Neuronal stem cell (in vitro differentiated cells): Measurements from ENCODE around the gene FSHR.

Experiments
- DNase-seq: peaks from one replicate; pipeline ENCODE4 v3.0.0-alpha.2; 2013; ENCODE audit warnings: low spot score
- H2AFZ ChIP-seq: one replicate; pipeline ENCODE4 v1.6.1; 2013; ENCODE audit warnings: mild to moderate bottlenecking, low read length, inconsistent platforms
- H2AK5ac ChIP-seq: 2 replicates; pipeline ENCODE4 v1.6.1; 2013; ENCODE audit warnings: low read depth, mild to moderate bottlenecking, inconsistent platforms, low read length, moderate library complexity, mixed read lengths
- H2BK120ac ChIP-seq: 2 replicates; pipeline ENCODE4 v1.6.1; 2013; ENCODE audit warnings: low read depth, mild to moderate bottlenecking, inconsistent platforms, low read length, moderate library complexity, mixed read lengths
- H2BK12ac ChIP-seq: one replicate; pipeline ENCODE4 v1.6.1; 2013; ENCODE audit warnings: low read length, inconsistent platforms
- H2BK15ac ChIP-seq: 2 replicates; pipeline ENCODE4 v1.6.1; 2013; ENCODE audit warnings: mild to moderate bottlenecking, low read length, inconsistent platforms, mixed read lengths
- H2BK5ac ChIP-seq: one replicate; pipeline ENCODE4 v1.6.1; 2013; ENCODE audit warnings: inconsistent platforms, mild to moderate bottlenecking, low read length, moderate library complexity
- H3K14ac ChIP-seq: one replicate; pipeline ENCODE4 v1.6.1; 2013; ENCODE audit warnings: low read length, inconsistent platforms
- H3K18ac ChIP-seq: 2 replicates; pipeline ENCODE4 v1.6.1; 2013; ENCODE audit warnings: low read length, inconsistent platforms
- H3K23ac ChIP-seq: 2 replicates; pipeline ENCODE4 v1.6.1; 2013; ENCODE audit warnings: low read depth, mild to moderate bottlenecking, mixed read lengths, low read length, inconsistent platforms; ENCODE audit not compliant: poor library complexity
- H3K27ac ChIP-seq: replicated peaks from 3 replicates; pipeline ENCODE4 v1.5.1; 2013; ENCODE audit warnings: low read length, inconsistent platforms
- H3K27me3 ChIP-seq, 3 experiments: 2 replicates each; pipeline ENCODE4 v1.6.1; 2013; ENCODE audit warnings: low read length in 3 of 3, mild to moderate bottlenecking in 2 of 3, inconsistent platforms in 1 of 3, low read depth in 1 of 3, mixed read lengths in 1 of 3, moderate library complexity in 1 of 3; ENCODE audit not compliant: control insufficient read depth in 3 of 3, insufficient read depth in 3 of 3
- H3K36me3 ChIP-seq, 2 donors: replicated peaks in 1 of 2; 2 replicates each; pipeline ENCODE4 v1.6.1; 2013; ENCODE audit warnings: low read length in 2 of 2; ENCODE audit not compliant: control insufficient read depth in 2 of 2, insufficient read depth in 2 of 2
- H3K4ac ChIP-seq: 2 replicates; pipeline ENCODE4 v1.6.1; 2013; ENCODE audit warnings: inconsistent platforms, mild to moderate bottlenecking, low read length, moderate library complexity
- H3K4me1 ChIP-seq, 2 donors: 1 replicate in 1 of 2; 2 replicates in 1 of 2; pipeline ENCODE4 v1.6.1; 2013; ENCODE audit warnings: low read length in 2 of 2, low read depth in 1 of 2; ENCODE audit not compliant: control insufficient read depth in 2 of 2, insufficient read depth in 1 of 2
- H3K4me2 ChIP-seq: one replicate; pipeline ENCODE4 v1.6.1; 2013; ENCODE audit warnings: mild to moderate bottlenecking, low read length, inconsistent platforms; ENCODE audit not compliant: insufficient read depth, poor library complexity, severe bottlenecking
- H3K4me3 ChIP-seq, 2 donors: 2 replicates each; pipeline ENCODE4 v1.5.1; 2013; ENCODE audit warnings: low read length in 2 of 2, mild to moderate bottlenecking in 2 of 2, inconsistent platforms in 1 of 2, moderate library complexity in 1 of 2
- H3K79me1 ChIP-seq: one replicate; pipeline ENCODE4 v1.6.1; 2013; ENCODE audit warnings: low read depth, mild to moderate bottlenecking, inconsistent platforms, low read length, moderate library complexity
- H3K9ac ChIP-seq: one replicate; pipeline ENCODE4 v1.6.1; 2013; ENCODE audit warnings: mild to moderate bottlenecking, low read depth, low read length, inconsistent platforms; ENCODE audit not compliant: poor library complexity
- H3K9me3 ChIP-seq, 2 donors: replicated peaks in 1 of 2; 2 replicates each; pipeline versions ENCODE3 to v1.6.1; 2013; ENCODE audit warnings: low read length in 2 of 2, mild to moderate bottlenecking in 2 of 2, inconsistent platforms in 1 of 2, low read depth in 1 of 2, mixed read lengths in 1 of 2, moderate library complexity in 1 of 2; ENCODE audit not compliant: control insufficient read depth in 2 of 2, insufficient read depth in 1 of 2
- H4K8ac ChIP-seq: one replicate; pipeline ENCODE4 v1.6.1; 2013; ENCODE audit warnings: low read depth, mild to moderate bottlenecking, inconsistent platforms, low read length, moderate library complexity
- H4K91ac ChIP-seq: one replicate; pipeline ENCODE4 v1.6.1; 2013; ENCODE audit warnings: low read length, low read depth, mild to moderate bottlenecking, inconsistent platforms; ENCODE audit not compliant: poor library complexity
- WGBS, 2 donors: extraction: QIAGEN DNeasy Blood & Tissue Kit; methylation state at CpG; one replicate each; pipeline ENCODE4 v1.1.7; 2013; ENCODE audit warnings: missing lambda C conversion rate in 2 of 2, mixed read lengths in 1 of 2; ENCODE audit not compliant: insufficient read length in 2 of 2, insufficient replicate concordance in 1 of 2; ENCODE audit errors: extremely low coverage in 2 of 2; 5-methylcytosine and 5-hydroxymethylcytosine counted together

FSHR gene

GRCh38 chr2:49164729-49165128 lies 10.4 kb upstream of the FSHR start:
- H3K23ac ChIP-seq = no peak overlapping the region
- H3K9me3 ChIP-seq = no peaks in the 10 kb centered on the region
- no peak overlapping the region for H3K9ac ChIP-seq
- DNase-seq = no peak
- H3K18ac ChIP-seq = no peak overlapping the region
- H2BK12ac ChIP-seq = no peak overlapping the region
- H2BK120ac ChIP-seq = no peak overlapping the region
- H3K14ac ChIP-seq = no peak overlapping the region
- no peak overlapping the region for H2AFZ ChIP-seq
- no peak overlapping the region for H3K4me2 ChIP-seq
- H3K36me3 ChIP-seq = no peaks in the 10 kb centered on the region
- H2BK15ac ChIP-seq = no peak overlapping the region
- H3K27me3 ChIP-seq = no peaks in the 10 kb centered on the region
- WGBS, 2 donors = no CpG with 5 or more reads among the region's 1 CpG
- H4K91ac ChIP-seq = no peak overlapping the region
- H3K79me1 ChIP-seq = no peaks in the 10 kb centered on the region
- no peaks in the 10 kb centered on the region for H3K4me1 ChIP-seq
- no peak overlapping the region for H3K4ac ChIP-seq
- H4K8ac ChIP-seq = no peak overlapping the region
- no peak overlapping the region for H2AK5ac ChIP-seq
- no peak overlapping the region for H3K4me3 ChIP-seq
- H3K27ac ChIP-seq = no peak overlapping the region
- H2BK5ac ChIP-seq = no peak overlapping the region

- Histone ChIP-seq H3K27me3 (no peaks in the 10 kb centered on the region), H3K36me3 (no peaks in the 10 kb centered on the region), H3K27ac (no peak overlapping the region), H2AFZ (no peak overlapping the region), H4K91ac (no peak overlapping the region), H2BK120ac (no peak overlapping the region), H3K9me3 (no peaks in the 10 kb centered on the region), H2BK15ac (no peak overlapping the region), H3K79me1 (no peaks in the 10 kb centered on the region), H3K4me3 (no peak overlapping the region), H2AK5ac (no peak overlapping the region), H4K8ac (no peak overlapping the region), H3K4me1 (no peaks in the 10 kb centered on the region), H3K14ac (no peak overlapping the region), H2BK12ac (no peak overlapping the region), H3K4ac (no peak overlapping the region), H3K23ac (no peak overlapping the region), H3K18ac (no peak overlapping the region), H3K9ac (no peak overlapping the region), H3K4me2 (no peak overlapping the region), H2BK5ac (no peak overlapping the region)
- WGBS, 2 donors = no CpG with 5 or more reads among the region's 1 CpG
- no peak for DNase-seq
Observed at GRCh38 chr2:49162151-49162550, 7.8 kb upstream of the FSHR start.

GRCh38 chr2:49154891-49155290 lies 576 bp upstream of the FSHR start:
- no peak overlapping the region for H2BK120ac ChIP-seq
- H4K8ac ChIP-seq = no peak overlapping the region
- DNase-seq = no peak
- H3K4me2 ChIP-seq = no peak overlapping the region
- H3K27ac ChIP-seq = no peak overlapping the region
- H2AK5ac ChIP-seq = no peak overlapping the region
- no peak overlapping the region for H2BK12ac ChIP-seq
- no peak overlapping the region for H3K23ac ChIP-seq
- H3K4ac ChIP-seq = no peak overlapping the region
- no peaks in the 10 kb centered on the region for H3K79me1 ChIP-seq
- H3K4me1 ChIP-seq = peaks cover 0 to 4% of the 10 kb centered on the region in 2 donors
- H3K27me3 ChIP-seq = no peaks in the 10 kb centered on the region
- H3K18ac ChIP-seq = no peak overlapping the region
- H2AFZ ChIP-seq = no peak overlapping the region
- H3K9ac ChIP-seq = no peak overlapping the region
- no peak overlapping the region for H3K4me3 ChIP-seq
- WGBS, 2 donors = no CpG with 5 or more reads among the region's 7 CpGs
- H3K14ac ChIP-seq = no peak overlapping the region
- H3K9me3 ChIP-seq = no peaks in the 10 kb centered on the region
- no peak overlapping the region for H2BK15ac ChIP-seq
- no peak overlapping the region for H4K91ac ChIP-seq
- H2BK5ac ChIP-seq = no peak overlapping the region
- no peaks in the 10 kb centered on the region for H3K36me3 ChIP-seq

- H3K4me2 ChIP-seq = no peak overlapping the region
- no peaks in the 10 kb centered on the region for H3K36me3 ChIP-seq
- H2BK5ac ChIP-seq = no peak overlapping the region
- H3K18ac ChIP-seq = no peak overlapping the region
- no peak overlapping the region for H3K4ac ChIP-seq
- DNase-seq = no peak
- H3K27me3 ChIP-seq = no peaks in the 10 kb centered on the region
- no peak overlapping the region for H2BK15ac ChIP-seq
- H3K23ac ChIP-seq = no peak overlapping the region
- no peak overlapping the region for H3K27ac ChIP-seq
- H2BK120ac ChIP-seq = no peak overlapping the region
- no peaks in the 10 kb centered on the region for H3K79me1 ChIP-seq
- no peak overlapping the region for H3K9ac ChIP-seq
- WGBS, 2 donors = no CpG with 5 or more reads among the region's 2 CpGs
- H4K8ac ChIP-seq = no peak overlapping the region
- H3K4me1 ChIP-seq = peaks cover 0 to 4% of the 10 kb centered on the region in 2 donors
- H3K14ac ChIP-seq = no peak overlapping the region
- no peak overlapping the region for H4K91ac ChIP-seq
- no peaks in the 10 kb centered on the region for H3K9me3 ChIP-seq
- no peak overlapping the region for H3K4me3 ChIP-seq
- no peak overlapping the region for H2AK5ac ChIP-seq
- H2BK12ac ChIP-seq = no peak overlapping the region
- H2AFZ ChIP-seq = no peak overlapping the region
Observed at GRCh38 chr2:49153252-49153651, 1.1 kb downstream of the FSHR start.
